Stimulated activated CD8-positive, alpha-beta memory T cell treated with anti-CD3 and anti-CD28 coated beads, Interleukin-2, amount 100 ng/mL, for 48 hours (primary cell): ENCODE results near the gene PIEZO1.
"Not testable (repeated sequence)": the region's sequence is repeated elsewhere in the genome, so short reads cannot be mapped to it uniquely, and the experiment has no call there.

ENCODE experiments used
- DNase-seq, 2 donors: peaks; one replicate each; pipeline ENCODE4 v3.0.0-alpha.2; 2020; ENCODE audit warnings: low read depth in 2 of 2

PIEZO1 gene

GRCh38 chr16:88687254-88687576, 97.8 kb downstream of the PIEZO1 start:
- no peak for DNase-seq

GRCh38 chr16:88686439-88687253, 98.4 kb downstream of the PIEZO1 start, which contains the start of gene SNAI3:
Gene SNAI3 (minus strand): TSS chr16:88686507. CDS start chr16:88686406, 101 bp downstream.
- peak; percentile 84 to 85 for DNase-seq

GRCh38 chr16:88686062-88686438, 99.0 kb downstream of the PIEZO1 start:
- no peak for DNase-seq

GRCh38 chr16:88685156-88686061, 99.6 kb downstream of the PIEZO1 start:
- DNase-seq, result peak in 1 of 2 donors; percentile 69

GRCh38 chr16:88684569-88685155, 100.4 kb downstream of the PIEZO1 start:
- DNase-seq, result no peak

- peak in 1 of 2 donors; percentile 68 for DNase-seq
Measured at GRCh38 chr16:88681709-88682451, 103.1 kb downstream of the PIEZO1 start.

GRCh38 chr16:88681084-88681680, 103.8 kb downstream of the PIEZO1 start:
- DNase-seq, result no peak

GRCh38 chr16:88680554-88681083, 104.4 kb downstream of the PIEZO1 start:
- DNase-seq, result no peak

- DNase-seq, result no peak
Measured at GRCh38 chr16:88678224-88678979, 106.6 kb downstream of the PIEZO1 start.

GRCh38 chr16:88677721-88678120, 107.3 kb downstream of the PIEZO1 start:
- no peak for DNase-seq

- DNase-seq, result no peak
Measured at GRCh38 chr16:88676502-88677242, 108.3 kb downstream of the PIEZO1 start.

- no peak for DNase-seq
Measured at GRCh38 chr16:88673716-88674379, 111.2 kb downstream of the PIEZO1 start.

- no peak for DNase-seq
Measured at GRCh38 chr16:88672776-88673175, 112.2 kb downstream of the PIEZO1 start.

- DNase-seq, result no peak
Measured at GRCh38 chr16:88671806-88672205, 113.2 kb downstream of the PIEZO1 start.

- no peak for DNase-seq
Measured at GRCh38 chr16:88669980-88670379, 115.0 kb downstream of the PIEZO1 start.

- not testable (repeated sequence) for DNase-seq
Measured at GRCh38 chr16:88669493-88669892, 115.5 kb downstream of the PIEZO1 start.

- DNase-seq, result no peak
Measured at GRCh38 chr16:88667461-88667860, 117.6 kb downstream of the PIEZO1 start.

GRCh38 chr16:88665570-88665969, 119.5 kb downstream of the PIEZO1 start:
- DNase-seq, result no peak
